HG03469 (cell line): ENCODE measurements around the gene ACTG2.
"Not testable (repeated sequence)": the region's sequence is repeated elsewhere in the genome, so short reads cannot be mapped to it uniquely, and the experiment has no call there.

Experiments
- ATAC-seq: cut with Tn5 transposase; IDR thresholded peaks from one replicate; pipeline ENCODE4 v1.9.1; 2021; ENCODE audit warnings: mild to moderate bottlenecking, moderate library complexity, moderate number of reproducible peaks; ENCODE audit not compliant: unreplicated experiment

The ACTG2 gene

DNA sequence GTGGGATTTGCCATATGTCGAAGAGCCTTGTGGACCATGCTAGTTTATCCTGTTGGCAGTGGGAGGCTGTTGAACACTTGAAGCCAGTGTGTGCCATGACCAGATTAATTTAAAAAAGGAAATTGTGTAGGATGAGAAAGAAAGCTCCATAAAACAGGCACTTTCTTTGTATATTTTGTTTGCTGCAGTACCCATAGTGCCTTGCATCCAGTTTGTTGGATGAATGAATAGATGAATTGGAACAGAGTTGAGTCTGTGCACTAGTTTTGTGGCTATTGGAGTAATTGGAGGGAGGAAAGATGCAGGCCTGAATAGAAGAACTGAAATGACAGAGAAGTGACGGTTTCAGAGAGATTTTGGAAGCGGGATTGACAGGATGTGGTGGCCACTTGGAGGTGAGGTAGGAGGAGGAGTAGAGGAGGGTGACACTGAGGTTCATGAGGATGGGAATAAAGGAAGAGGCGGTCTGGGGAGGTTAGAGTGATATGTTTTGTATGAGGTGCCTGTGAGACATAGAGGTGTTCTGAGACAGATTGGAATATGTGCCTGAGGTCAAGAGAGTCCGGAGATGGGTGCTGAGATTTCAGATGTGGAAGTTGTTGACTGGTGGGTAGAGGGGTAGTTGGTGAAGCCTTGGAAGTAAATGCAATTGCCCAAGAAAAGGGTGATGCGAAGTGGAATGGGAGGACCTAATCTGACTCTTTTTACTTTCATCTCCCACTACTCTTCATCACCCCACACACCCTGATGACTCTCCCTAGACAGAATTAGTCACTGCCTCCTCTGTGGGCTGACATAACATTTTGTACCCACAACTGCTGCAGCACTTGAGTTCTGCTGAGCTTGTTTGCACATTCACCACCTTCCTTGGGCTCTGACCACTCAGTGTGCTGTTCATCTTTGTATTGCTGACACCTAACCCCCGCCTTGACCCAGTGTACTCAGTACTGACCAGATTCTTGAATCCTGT, 39.0 kb downstream of the ACTG2 start:
- ATAC-seq, result no peak

DNA sequence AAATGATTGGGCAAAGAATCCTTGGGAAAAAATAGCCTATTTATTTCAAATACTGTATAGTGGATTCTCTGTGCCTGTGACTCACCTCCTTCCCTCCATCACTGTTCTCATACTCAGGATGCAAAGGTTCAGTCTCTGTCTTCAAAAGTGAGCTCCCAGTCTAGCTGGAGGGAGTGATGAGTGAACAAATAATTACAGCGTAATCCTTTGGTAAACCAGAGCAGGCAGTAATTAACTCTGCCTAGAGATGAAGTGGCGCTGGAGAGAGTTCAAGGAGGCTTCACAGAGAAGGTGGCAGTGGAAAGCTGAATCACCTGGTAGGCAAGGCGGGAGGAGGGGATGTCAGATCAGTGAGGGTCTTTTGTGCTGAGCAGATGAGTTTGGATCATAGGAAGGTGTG, 40.4 kb downstream of the ACTG2 start:
- no peak for ATAC-seq

DNA sequence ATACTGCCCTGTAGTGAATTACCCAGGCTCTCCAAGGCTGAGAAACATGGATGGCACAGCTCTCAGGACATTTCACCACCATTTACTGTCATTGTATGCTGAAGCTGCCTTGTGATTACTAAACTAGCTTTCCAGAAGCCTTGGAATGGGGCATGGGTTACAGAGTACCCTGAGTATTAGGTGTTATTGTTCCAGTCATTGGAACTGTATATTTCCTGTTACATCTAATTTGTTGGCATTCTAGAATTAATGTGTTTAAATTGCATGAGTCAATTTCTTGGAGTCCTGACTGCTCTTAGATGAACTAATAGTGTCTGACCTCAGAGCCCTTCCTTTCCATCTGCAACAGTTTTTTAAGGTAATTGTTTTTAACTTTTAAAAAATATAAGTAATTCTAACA, 42.8 kb downstream of the ACTG2 start:
- ATAC-seq, result no peak

DNA sequence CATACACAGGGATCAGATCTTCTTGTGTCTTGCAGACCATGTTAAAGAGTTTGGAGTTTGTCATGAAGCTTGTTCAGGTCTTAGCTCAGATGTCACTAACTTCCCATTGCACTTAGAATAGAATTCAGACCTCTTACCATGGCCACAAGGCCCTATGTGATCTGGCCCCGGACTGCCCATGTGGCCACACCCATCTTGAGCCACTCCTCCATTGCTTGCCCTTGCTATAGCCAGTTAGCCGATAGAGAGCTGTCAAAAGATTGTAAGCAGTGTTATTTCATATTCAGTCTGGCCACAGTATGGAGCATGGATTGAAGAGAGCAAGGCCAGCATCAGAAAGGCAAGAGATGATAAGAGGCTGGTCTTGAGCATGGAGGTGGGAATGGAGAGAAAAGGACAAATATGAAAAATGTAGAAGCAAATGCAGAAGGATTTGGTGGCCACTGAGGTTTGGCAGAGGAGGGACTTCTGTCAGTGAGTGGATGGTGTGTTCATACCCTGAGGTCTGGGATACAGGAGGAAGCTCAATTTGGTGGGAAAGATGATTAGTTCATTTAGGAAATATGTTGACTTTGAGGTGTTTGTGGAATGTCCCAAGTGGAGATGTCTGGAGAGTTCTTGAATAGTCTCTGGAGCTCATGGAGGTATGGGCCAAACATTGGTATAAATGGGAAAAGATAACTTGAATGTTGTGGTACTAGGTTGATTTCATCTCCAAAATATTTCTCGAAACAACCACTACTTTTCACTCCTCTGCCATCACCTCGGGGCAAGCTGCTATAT, 44.5 kb downstream of the ACTG2 start:
- no peak for ATAC-seq

DNA sequence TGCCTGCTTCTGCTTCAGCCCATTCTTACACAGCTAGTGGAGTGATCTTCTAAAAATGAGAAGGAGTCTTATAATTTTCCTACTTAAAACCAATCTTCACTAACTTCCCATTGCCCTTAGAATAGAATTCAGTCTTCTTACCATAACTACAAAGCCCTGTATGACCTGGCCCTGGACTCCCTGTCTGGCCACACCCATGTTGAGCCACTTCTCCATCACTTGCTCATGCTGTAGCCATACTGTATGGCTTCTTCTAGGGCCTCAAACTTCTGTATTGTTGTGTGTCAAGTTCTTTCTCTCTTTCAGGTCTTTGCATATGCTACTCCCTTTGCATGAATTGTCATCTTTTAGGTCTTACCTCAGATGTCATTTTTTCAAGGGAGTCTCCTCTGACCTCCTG, 45.1 kb downstream of the ACTG2 start:
- no peak for ATAC-seq

DNA sequence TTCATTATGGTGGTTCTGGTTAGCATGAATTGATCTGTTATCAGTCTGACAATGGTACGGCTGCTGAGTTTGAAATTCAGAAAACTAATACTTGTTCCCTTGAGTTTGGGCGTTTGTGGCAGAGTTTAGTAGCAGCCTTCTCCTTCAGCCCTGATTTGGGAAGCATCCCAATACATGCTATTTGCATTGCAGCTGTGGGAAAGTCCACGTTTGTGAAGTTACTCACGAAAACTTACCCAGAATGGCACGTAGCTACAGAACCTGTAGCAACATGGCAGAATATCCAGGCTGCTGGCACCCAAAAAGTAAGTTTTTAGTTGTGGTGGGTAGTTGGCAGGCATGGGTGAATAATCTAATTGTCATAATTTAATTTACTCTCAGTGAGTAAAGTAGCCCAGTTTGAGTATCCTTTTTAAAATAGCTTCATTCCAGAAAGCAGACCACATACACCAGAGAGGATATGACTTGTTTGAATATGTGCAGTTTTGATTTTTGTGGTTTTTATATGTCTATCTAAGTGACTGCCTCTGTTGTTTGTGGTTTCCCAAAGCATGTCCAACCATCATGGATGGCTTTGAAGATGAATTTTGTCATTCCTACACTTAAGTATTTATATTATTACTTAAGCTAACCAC, 46.0 kb downstream of the ACTG2 start:
- ATAC-seq, result no peak

DNA sequence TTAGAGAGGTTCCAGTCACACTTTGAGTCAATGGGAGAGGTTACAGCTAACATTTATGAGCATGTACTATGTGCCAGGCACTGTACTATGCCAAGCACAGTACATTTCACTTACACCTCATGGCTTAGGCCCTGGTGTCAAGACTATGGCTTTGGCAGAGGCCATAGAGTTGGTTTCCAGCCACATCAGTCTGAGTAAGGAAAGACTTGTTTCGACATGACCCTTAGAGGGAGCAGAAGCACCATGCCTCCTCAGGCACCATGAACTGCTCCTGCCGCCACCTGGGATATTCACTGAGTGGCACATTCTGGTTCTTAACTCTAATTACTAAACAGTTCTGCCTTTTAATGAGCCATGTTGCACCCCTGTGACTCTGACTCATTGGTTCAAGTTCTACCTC, 46.6 kb downstream of the ACTG2 start:
- ATAC-seq, result no peak

DNA sequence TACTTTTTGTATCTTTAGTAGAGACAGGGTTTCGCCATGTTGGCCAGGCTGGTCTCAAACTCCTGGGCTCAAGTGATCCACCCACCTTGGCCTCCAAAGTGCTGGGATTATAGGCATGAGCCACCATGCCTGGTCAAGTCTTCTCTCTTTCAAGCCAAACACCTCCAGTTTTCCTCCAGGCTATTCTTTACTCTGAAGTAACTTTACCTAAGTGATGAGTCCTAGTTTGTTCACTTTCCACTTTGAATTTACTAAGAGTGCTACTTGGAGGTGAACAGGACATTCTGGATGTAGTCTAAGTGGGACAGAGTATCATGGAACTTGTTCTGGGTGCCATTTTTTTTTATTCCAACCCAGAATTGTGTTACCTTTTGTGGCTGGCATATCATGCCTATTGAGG, 47.3 kb downstream of the ACTG2 start:
- ATAC-seq, result not testable (repeated sequence)

DNA sequence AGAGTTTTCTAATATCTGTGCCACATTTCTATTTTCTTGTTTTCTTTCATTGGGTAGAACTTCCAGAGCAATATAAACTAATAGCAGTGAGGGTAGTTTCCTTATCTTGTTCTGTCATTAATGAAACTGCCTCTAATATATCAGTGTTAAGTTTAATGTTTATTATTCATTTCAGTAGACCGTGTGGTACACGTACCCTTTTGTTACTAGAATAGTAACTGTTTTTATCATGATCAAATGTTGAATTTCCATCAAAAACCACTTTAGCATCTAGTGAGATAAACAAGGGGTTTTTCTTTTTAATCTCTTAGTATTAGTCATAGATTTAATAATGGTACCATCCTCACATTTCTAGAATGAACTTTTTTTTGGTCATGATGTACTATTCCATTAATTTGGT, 49.9 kb downstream of the ACTG2 start:
- no peak for ATAC-seq

DNA sequence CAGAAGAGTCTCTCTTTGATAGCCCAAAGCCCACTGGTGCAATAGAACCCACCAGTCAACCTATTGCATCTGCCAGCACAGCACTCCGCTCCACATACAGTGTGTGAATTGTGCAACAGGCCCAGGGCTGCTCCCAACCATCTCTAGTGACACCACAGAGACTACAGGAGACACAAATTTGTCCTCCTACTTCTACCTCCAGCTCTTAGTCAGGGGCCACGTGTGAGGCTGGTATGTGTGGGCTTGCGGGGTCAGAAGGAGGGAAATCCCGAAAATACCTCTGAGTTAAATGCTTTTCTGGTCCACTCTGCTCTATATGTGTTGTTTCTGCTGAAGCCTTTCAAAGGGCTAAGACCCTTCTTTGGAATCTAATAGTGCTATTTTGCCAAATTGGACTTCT, 51.9 kb downstream of the ACTG2 start:
- ATAC-seq, result no peak

DNA sequence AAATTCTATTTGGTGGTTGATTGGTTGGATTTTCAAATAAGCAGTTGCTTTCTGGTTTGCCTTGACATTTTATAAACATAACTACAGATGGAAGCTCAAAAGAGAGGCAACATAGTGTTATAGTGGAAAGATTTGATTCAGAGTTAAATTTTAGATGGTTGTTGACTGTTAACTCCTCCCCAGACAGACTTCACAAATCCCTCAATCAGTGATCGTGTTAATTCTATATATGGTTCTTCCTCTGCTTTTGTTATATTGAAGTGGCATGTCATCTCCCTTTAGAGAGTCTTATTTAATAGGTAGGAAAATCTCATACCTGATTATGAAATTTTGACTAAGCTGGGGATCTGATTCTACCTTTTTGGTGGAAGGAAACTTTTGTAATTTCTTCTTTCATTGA, 53.4 kb downstream of the ACTG2 start:
- no peak for ATAC-seq

DNA sequence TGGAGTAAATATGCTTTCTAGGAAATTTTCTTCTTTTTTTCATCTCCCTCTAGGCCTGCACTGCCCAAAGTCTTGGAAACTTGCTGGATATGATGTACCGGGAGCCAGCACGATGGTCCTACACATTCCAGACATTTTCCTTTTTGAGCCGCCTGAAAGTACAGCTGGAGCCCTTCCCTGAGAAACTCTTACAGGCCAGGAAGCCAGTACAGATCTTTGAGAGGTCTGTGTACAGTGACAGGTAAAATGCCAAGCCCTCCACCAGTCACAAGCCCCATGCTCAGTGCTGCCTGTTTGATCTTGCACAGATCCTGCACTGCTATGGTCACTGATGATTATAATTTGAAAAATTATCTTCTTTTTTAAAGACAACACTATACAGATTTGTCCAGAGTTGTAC, 53.9 kb downstream of the ACTG2 start:
- no peak for ATAC-seq

DNA sequence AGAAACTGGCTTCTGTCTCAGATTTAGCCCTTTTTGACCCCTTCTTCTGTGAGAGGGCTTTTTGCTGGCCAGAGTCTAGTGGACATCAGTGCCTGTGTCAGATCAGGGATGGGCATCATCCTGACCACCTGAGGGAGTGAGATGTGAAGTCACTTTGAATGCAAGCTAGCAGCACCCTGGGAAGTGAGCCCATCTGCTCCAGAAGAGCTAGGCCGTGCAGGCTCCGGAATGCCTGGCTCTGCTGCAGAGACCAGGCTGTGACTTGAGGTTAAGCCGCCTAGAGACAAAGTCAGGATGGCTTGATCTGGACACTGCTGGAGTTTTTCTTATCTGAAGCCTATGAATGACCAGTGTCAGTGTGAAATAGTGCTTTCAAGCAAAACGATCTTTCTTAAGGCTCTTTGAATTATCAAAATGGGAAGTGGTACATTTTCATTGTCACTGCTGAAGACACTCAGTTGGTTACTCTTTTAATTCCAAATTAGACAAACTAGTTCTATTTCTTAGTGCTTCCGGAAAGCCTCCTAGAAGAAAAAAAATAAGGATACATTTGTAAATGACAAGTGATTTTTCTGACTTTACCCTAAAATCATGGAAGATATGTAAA, 54.7 kb downstream of the ACTG2 start:
- no peak for ATAC-seq

DNA sequence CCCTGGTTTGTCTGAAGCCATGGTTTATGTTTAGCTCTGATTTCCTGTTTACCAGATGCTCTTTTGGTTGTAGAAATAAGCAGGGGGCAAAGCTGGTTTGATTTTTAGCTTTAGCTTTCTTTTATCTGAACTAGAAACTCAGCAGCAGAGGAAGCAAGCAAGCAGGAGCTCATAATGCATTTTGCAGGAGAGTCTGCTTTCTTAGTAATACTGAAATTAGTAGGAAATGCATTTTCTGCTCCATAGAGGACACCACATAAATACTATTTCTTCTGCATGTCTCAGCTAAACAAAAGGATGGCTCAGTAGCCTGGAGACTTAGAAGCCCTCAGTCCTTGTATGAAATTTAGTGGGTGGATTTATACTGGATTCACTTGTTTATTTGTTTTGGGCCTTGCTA, 57.0 kb downstream of the ACTG2 start:
- no peak for ATAC-seq

DNA sequence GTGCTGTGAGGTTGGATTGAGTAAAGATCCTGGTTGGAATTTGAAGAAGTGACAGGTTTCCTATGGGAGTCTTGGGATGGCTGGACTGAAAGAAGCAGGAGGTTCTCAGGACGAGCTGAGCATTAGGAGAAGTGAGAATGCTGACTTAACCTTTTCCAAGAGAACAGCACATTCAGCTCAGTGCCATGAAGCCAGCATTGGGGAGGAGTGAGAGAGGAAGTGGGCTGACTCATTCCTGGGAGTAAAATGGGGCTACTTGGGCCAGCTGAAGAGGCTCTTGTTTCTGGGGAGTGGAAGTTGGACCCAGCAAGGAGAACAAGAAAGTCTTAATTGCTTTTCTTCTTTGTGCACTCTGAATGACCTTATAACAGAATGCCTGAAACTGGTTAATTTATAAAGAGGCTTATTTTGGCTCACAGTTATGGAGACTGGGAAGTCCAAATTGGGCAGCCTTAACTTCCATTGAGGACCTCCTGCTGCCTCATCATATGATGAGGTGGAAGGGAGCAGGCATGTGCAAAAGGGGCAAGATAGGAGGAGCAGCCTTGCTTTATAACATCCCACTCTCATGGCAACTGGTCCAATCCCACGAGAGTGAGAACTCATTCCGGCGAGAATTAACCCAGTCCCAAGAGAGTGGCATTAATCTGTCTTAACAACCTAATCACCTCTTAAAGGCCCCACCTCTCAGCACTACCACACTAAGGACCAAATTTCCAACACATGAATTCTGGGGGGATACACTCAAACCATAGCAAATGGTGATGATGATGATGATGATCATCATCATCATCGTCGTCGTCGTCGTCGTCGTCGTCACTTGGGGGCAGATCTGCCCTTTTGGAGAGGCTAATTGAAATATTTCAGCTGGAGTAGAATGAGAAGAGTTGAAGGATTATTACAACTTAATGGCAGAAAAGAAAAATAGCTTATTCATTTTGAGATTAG, 60.0 kb downstream of the ACTG2 start:
- ATAC-seq, result no peak

DNA sequence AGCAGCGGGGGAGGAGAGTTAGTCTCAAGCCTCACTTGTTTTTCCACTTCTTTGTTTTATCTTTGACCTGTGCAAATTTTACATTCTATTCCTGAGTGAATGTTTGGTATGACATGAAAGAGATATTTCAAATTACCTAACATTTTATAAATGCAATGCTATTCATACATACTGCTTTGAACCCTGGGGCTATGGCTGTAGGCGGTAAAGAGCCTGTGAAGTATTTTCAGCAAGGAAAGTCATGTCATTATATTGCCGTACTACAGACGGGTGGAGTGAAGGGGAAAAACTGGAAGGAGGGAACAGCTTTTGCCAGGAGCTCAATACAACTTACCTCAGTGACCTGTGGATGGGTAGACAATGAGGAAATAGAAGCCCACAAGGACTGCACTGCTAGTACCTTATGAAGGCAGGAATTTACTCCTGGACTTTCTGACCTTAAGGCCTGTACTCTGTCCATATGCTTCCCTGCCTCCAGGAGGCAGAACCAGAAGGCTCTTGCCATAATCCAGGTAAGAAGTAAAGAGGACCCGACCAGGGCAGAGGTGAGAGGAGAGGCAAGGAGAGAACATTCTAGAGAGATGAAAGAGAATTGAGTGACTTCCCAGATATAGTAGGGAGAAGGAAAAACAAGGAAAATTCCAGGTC, 63.5 kb downstream of the ACTG2 start:
- ATAC-seq, result no peak

DNA sequence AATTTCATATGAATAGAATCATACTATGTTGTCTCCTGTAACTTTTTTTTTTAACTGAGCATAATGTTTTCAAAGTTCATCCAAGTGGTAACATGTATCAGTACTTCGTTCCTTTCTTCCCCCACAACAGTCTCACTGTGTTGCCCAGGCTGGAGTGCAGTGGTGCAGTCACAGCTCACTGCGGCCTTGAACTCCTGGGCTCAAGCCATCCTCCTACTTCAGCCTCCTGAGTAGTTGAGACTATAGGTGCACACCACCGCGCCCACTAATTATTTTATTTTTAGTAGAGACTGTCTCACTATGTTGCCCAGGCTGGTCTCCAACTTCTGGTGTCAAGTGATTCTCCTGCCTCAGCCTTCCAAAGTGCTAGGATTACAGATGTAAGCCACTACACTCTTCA, 68.5 kb downstream of the ACTG2 start:
- no peak for ATAC-seq

DNA sequence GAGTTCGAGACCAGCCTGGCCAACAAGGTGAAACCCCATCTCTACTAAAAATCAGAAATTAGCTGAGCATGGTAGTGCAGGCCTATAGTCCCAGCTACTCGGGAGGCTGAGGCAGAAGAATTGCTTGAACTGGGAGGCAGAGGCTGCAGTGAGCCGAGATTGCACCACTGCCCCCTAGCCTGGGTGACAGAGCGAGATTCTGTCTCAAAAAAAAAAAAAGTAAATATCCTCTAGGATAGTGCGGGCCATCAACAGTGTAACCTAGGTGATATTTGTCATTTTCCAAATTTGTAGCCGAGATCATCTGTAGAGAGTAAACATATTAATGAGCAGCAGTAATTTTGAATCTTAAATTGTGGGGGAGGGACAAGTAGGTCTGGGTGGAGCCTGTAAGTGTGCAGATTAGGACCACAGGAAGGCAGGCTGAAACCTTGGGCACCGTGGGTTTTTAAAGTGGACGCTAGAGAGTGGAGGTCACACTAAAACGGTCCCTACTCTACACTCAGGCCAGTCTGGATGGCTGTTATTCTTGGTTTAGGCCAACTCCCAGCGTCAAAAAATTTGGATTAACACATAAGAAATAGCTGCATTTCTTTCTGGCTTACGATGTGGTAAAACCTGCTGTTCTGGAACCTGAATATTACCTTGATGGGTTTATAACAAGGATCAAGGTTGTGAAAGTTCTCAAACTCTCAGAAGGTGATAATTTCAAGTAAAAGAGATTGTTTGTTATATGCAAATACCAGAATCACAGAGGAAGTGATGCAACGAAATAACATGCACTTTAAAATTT, 69.2 kb downstream of the ACTG2 start:
- ATAC-seq, result no peak

DNA sequence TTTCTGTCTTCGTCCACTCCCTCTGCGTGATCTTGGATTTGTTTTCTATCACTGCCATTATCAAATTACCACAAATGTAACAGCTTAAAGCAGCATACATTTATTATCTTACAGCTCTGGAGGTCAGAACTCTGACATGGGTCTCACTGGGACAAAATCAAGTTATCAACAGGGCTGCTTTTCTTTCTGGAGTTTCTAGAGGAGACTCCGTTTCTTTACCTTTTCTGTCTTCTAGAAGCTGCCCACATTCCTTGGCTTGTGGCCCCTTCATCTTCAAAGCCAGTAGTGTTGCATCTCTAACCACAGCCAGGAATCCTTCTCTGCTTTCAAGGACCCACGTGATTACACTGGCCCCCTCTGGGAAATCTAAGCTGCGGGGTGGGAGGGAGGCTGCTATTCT, 70.0 kb downstream of the ACTG2 start:
- ATAC-seq, result no peak
